HCT116 (cell line): ENCODE results near the gene DGKE.

Experiments used
- CTCF ChIP-seq, 3 experiments: fragments of 200-600 bp in 1 of 3; sonication (generic) in 1 of 3; IDR thresholded peaks in 2 of 3; conservative IDR thresholded peaks in 1 of 3; 2 replicates each; pipeline ENCODE4 v1.5.1; 2012 to 2017; ENCODE audit warnings: low read depth in 2 of 3, low read length in 2 of 3, antibody characterized with exemption in 1 of 3, borderline replicate concordance in 1 of 3, control low read depth in 1 of 3, mild to moderate bottlenecking in 1 of 3, mixed read lengths in 1 of 3, mixed run types in 1 of 3, moderate library complexity in 1 of 3; ENCODE audit not compliant: insufficient read depth in 1 of 3
- EZH2 ChIP-seq: fragments of 200-600 bp; sonication (generic); IDR thresholded peaks from 2 replicates; pipeline ENCODE4 v1.6.1; 2017; ENCODE audit warnings: antibody characterized with exemption, mixed run types
- EZH2phosphoT487 ChIP-seq: fragments of 200-600 bp; IDR thresholded peaks from 2 replicates; pipeline ENCODE4 v1.6.1; 2018; ENCODE audit warnings: antibody characterized with exemption, borderline replicate concordance
- JUND ChIP-seq: IDR thresholded peaks from 2 replicates; pipeline ENCODE4 v1.6.1; 2012
- POLR2A ChIP-seq: IDR thresholded peaks from 2 replicates; pipeline ENCODE4 v1.7.0; 2011; ENCODE audit warnings: borderline replicate concordance; ENCODE audit not compliant: insufficient read depth, insufficient read length; ENCODE audit errors: extremely low read depth
- RAD21 ChIP-seq: IDR thresholded peaks from 2 replicates; pipeline ENCODE4 v1.6.1; 2012; ENCODE audit warnings: low read depth, mild to moderate bottlenecking
- REST ChIP-seq: IDR thresholded peaks from 2 replicates; pipeline ENCODE4 v1.6.1; 2012; ENCODE audit warnings: low read depth
- SP1 ChIP-seq: IDR thresholded peaks from 2 replicates; pipeline ENCODE4 v1.6.1; 2012; ENCODE audit warnings: low read depth
- ZFX ChIP-seq: fragments of 450-650 bp; IDR thresholded peaks from 2 replicates; pipeline ENCODE4 v1.6.1; 2017
- ZNF274 ChIP-seq: fragments of 200-500 bp; sonication (Bioruptor generic); IDR thresholded peaks from 2 replicates; pipeline ENCODE4 v1.6.1; 2014; ENCODE audit warnings: mild to moderate bottlenecking, low read depth, low read length, inconsistent platforms

- TF ChIP-seq RAD21 (no peak), POLR2A (no peak), CTCF (IDR thresholded peaks at IDR 0.05 in 2 of 3, conservative IDR thresholded peaks at IDR 0.05 in 1 of 3; ENCODE audit: borderline replicate concordance in 1 of 3, insufficient read depth in 1 of 3, low read depth in 2 of 3, low read length in 2 of 3) (no peak), EZH2 (no peak), ZFX (no peak), SP1 (no peak), JUND (no peak), REST (no peak), ZNF274 (no peak), EZH2phosphoT487 (no peak)
These were observed 16.9 kb upstream of the DGKE start for GRCh38 chr17:56817066-56817465.
